HepG2 (cell line): Measurements from ENCODE around the gene NOXO1. TPM values are rescaled to one million over a fixed set of nuclear protein-coding genes. Genes with fewer than 3 reads are reported as not detected.

Experiments
- AGO1 ChIP-seq: fragments of 200-400 bp; formaldehyde crosslinking; IDR thresholded peaks from 2 replicates; pipeline ENCODE4 v1.6.1; 2017; ENCODE audit warnings: mild to moderate bottlenecking, low read depth, low read length, moderate library complexity; ENCODE audit not compliant: poor library complexity, severe bottlenecking
- EEA1 ChIP-seq: sonication (generic); formaldehyde crosslinking; IDR thresholded peaks from 2 replicates; pipeline ENCODE4 v1.5.1; 2020; ENCODE audit warnings: mild to moderate bottlenecking, missing genetic modification reagents, borderline replicate concordance
- GATAD1 ChIP-seq: IDR thresholded peaks from 2 replicates; pipeline ENCODE4 v1.6.1; 2016; ENCODE audit warnings: missing genetic modification reagents, missing compliant biosample characterization
- MED1 ChIP-seq: sonication (generic); formaldehyde crosslinking; IDR thresholded peaks from 2 replicates; pipeline ENCODE4 v1.4.0; 2020; ENCODE audit warnings: missing genetic modification reagents
- MTERF4 ChIP-seq: sonication (generic); formaldehyde crosslinking; IDR thresholded peaks from 2 replicates; pipeline ENCODE4 v1.8.0; 2023; ENCODE audit warnings: mild to moderate bottlenecking, missing genetic modification reagents
- NFATC3 ChIP-seq: sonication (generic); formaldehyde crosslinking; IDR thresholded peaks from 2 replicates; pipeline ENCODE4 v1.5.1; 2020; ENCODE audit warnings: mild to moderate bottlenecking, missing genetic modification reagents
- NFIC ChIP-seq: IDR thresholded peaks from 2 replicates; pipeline ENCODE4 v1.6.1; 2012; ENCODE audit warnings: mild to moderate bottlenecking, low read length, inconsistent platforms
- PITX1 ChIP-seq: sonication (generic); formaldehyde crosslinking; IDR thresholded peaks from 2 replicates; pipeline ENCODE4 v1.5.1; 2020; ENCODE audit warnings: mild to moderate bottlenecking, missing genetic modification reagents
- RFXAP ChIP-seq: sonication (generic); formaldehyde crosslinking; IDR thresholded peaks from 2 replicates; pipeline ENCODE4 v1.4.0; 2020; ENCODE audit warnings: missing genetic modification reagents, borderline replicate concordance
- SP2 ChIP-seq: sonication (generic); formaldehyde crosslinking; IDR thresholded peaks from 2 replicates; pipeline ENCODE4 v1.5.1; 2020; ENCODE audit warnings: mild to moderate bottlenecking, missing genetic modification reagents
- TRAFD1 ChIP-seq: sonication (generic); formaldehyde crosslinking; IDR thresholded peaks from 2 replicates; pipeline ENCODE4 v1.5.1; 2020; ENCODE audit warnings: missing genetic modification reagents, mild to moderate bottlenecking, borderline replicate concordance
- ZNF335 ChIP-seq: sonication (generic); formaldehyde crosslinking; IDR thresholded peaks from 2 replicates; pipeline ENCODE4 v1.4.0; 2020; ENCODE audit warnings: missing genetic modification reagents
- ZNF44 ChIP-seq: sonication (generic); formaldehyde crosslinking; IDR thresholded peaks from 2 replicates; pipeline ENCODE4 v1.5.1; 2020; ENCODE audit warnings: mild to moderate bottlenecking, missing genetic modification reagents
- ZNF615 ChIP-seq: sonication (generic); formaldehyde crosslinking; IDR thresholded peaks from 2 replicates; pipeline ENCODE4 v1.5.0; 2020; ENCODE audit warnings: mild to moderate bottlenecking, missing genetic modification reagents, borderline replicate concordance
- ZNF777 ChIP-seq: sonication (generic); formaldehyde crosslinking; IDR thresholded peaks from 2 replicates; pipeline ENCODE4 v1.4.0; 2020; ENCODE audit warnings: missing genetic modification reagents
- polyA plus RNA-seq, 8 experiments: library from polyadenylated mRNA; depleted of rRNA in 3 of 8; stranded (reverse) in 7 of 8; unstranded in 1 of 8; fragments of >200 nt; fragmentation: Illumina TruSeq in 4 of 8; extraction: Trizol in 4 of 8; gene quantifications; 2 replicates each; pipeline versions ENCODE4 v1.2.1 to v1.2.3, GENCODE V29; 2011 to 2016; ENCODE audit warnings: low read depth in 4 of 8, missing spikeins in 1 of 8, mixed read lengths in 1 of 8; ENCODE audit not compliant: insufficient read depth in 1 of 8
- total RNA-seq, 5 experiments: library from RNA; depleted of rRNA; stranded (reverse); fragments of >200 nt; fragmentation: Illumina TruSeq; extraction: Trizol; gene quantifications; 2 replicates each; pipeline ENCODE4 v1.2.3, GENCODE V29; 2016; ENCODE audit warnings: low read depth in 1 of 5
- TF ChIP-seq, protein P1 (sequence below): sonication (generic); formaldehyde crosslinking; IDR thresholded peaks from 2 replicates; pipeline ENCODE4 v1.8.0; 2022; ENCODE audit warnings: low read depth, missing genetic modification reagents
- TF ChIP-seq, protein P2 (sequence below): sonication (generic); formaldehyde crosslinking; IDR thresholded peaks from 2 replicates; pipeline ENCODE4 v1.4.0; 2020; ENCODE audit warnings: mild to moderate bottlenecking, missing genetic modification reagents, borderline replicate concordance

Gene NOXO1
- total and polyA plus RNA-seq, 2 of the 13 experiments (the other 11 are each of a cell fraction or from before 2014, with no cell fraction given), result 0.69 to 1.4 TPM

GRCh38 chr16:1983544-1984346, 2.5 kb upstream of the NOXO1 start, which contains the start of gene GFER (continued):
- TF ChIP-seq, protein P1, sequence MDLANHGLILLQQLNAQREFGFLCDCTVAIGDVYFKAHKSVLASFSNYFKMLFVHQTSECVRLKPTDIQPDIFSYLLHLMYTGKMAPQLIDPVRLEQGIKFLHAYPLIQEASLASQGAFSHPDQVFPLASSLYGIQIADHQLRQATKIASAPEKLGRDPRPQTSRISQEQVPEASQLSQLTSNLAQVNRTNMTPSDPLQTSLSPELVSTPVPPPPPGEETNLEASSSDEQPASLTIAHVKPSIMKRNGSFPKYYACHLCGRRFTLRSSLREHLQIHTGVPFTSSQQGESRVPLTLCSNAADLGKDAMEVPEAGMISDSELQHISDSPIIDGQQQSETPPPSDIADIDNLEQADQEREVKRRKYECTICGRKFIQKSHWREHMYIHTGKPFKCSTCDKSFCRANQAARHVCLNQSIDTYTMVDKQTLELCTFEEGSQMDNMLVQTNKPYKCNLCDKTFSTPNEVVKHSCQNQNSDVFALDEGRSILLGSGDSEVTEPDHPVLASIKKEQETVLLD (CRISPR knock-in tag), result 0 out of 2 replicates have a peak, but pooled peaks have one; percentile 52
- TF ChIP-seq NFATC3 (CRISPR knock-in tag) (no peak), ZNF615 (CRISPR knock-in tag) (no peak), AGO1 (peak; percentile 97), NFIC (no peak), RFXAP (peak; percentile 48; the same call in 1 of the 2 replicates), MED1 (CRISPR knock-in tag) (peak; percentile 62; the same call in 1 of the 2 replicates), GATAD1 (CRISPR knock-in tag) (peak; percentile 83), ZNF44 (no peak), MTERF4 (CRISPR knock-in tag) (0 out of 2 replicates have a peak, but pooled peaks have one; percentile 53), ZNF335 (no peak), EEA1 (CRISPR knock-in tag) (no peak), TRAFD1 (CRISPR knock-in tag) (no peak), ZNF777 (CRISPR knock-in tag) (peak; percentile 83), SP2 (CRISPR knock-in tag) (no peak; the same call in 1 of the 2 replicates), PITX1 (CRISPR knock-in tag) (peak; percentile 57)
- TF ChIP-seq, protein P2, sequence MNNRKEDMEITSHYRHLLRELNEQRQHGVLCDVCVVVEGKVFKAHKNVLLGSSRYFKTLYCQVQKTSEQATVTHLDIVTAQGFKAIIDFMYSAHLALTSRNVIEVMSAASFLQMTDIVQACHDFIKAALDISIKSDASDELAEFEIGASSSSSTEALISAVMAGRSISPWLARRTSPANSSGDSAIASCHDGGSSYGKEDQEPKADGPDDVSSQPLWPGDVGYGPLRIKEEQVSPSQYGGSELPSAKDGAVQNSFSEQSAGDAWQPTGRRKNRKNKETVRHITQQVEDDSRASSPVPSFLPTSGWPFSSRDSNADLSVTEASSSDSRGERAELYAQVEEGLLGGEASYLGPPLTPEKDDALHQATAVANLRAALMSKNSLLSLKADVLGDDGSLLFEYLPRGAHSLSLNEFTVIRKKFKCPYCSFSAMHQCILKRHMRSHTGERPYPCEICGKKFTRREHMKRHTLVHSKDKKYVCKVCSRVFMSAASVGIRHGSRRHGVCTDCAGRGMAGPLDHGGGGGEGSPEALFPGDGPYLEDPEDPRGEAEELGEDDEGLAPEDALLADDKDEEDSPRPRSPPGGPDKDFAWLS, result no peak
